Stimulated activated CD8-positive, alpha-beta memory T cell treated with anti-CD3 and anti-CD28 coated beads, Interleukin-7, amount 100 ng/mL, for 24 hours (primary cell): ENCODE data around the gene SPOCK3.
A peak's percentile ranks its signal among the peaks of the same experiment; 100 is the strongest.
"Not testable (repeated sequence)": the region's sequence is repeated elsewhere in the genome, so short reads cannot be mapped to it uniquely, and the experiment has no call there.

ENCODE experiments used
- DNase-seq: peaks from one replicate; pipeline ENCODE4 v3.0.0-alpha.2; 2020; ENCODE audit warnings: low read depth

The SPOCK3 gene

GRCh38 chr4:167035390-167035789 is 198.9 kb downstream of the SPOCK3 start:
- no peak for DNase-seq

GRCh38 chr4:167034983-167035382 is 199.3 kb downstream of the SPOCK3 start:
- no peak for DNase-seq

- no peak for DNase-seq
These were observed 201.4 kb downstream of the SPOCK3 start for GRCh38 chr4:167032871-167033270.

- no peak for DNase-seq
These were observed 202.6 kb downstream of the SPOCK3 start for GRCh38 chr4:167031534-167032156.

GRCh38 chr4:167028976-167029375 is 205.3 kb downstream of the SPOCK3 start:
- DNase-seq = no peak

GRCh38 chr4:167025670-167026069 is 208.6 kb downstream of the SPOCK3 start:
- no peak for DNase-seq

- no peak for DNase-seq
These were observed 210.8 kb downstream of the SPOCK3 start for GRCh38 chr4:167023364-167023925.

- peak; percentile 29 for DNase-seq
These were observed 212.6 kb downstream of the SPOCK3 start for GRCh38 chr4:167021545-167022155.

- DNase-seq = no peak
These were observed 213.9 kb downstream of the SPOCK3 start for GRCh38 chr4:167020410-167020809.

GRCh38 chr4:167014944-167015343 is 219.3 kb downstream of the SPOCK3 start:
- DNase-seq = no peak

GRCh38 chr4:167003326-167003725 is 231.0 kb downstream of the SPOCK3 start:
- DNase-seq = no peak

GRCh38 chr4:167000141-167000852 is 234.0 kb downstream of the SPOCK3 start:
- DNase-seq = no peak

- DNase-seq = no peak
These were observed 238.1 kb downstream of the SPOCK3 start for GRCh38 chr4:166996216-166996615.

GRCh38 chr4:166994686-166995085 is 239.6 kb downstream of the SPOCK3 start:
- no peak for DNase-seq

- DNase-seq = no peak
These were observed 243.2 kb downstream of the SPOCK3 start for GRCh38 chr4:166991006-166991561.

- no peak for DNase-seq
These were observed 244.4 kb downstream of the SPOCK3 start for GRCh38 chr4:166989886-166990285.

GRCh38 chr4:166987026-166987425 is 247.3 kb downstream of the SPOCK3 start:
- no peak for DNase-seq

GRCh38 chr4:166981847-166982246 is 252.4 kb downstream of the SPOCK3 start:
- no peak for DNase-seq

GRCh38 chr4:166980419-166980818 is 253.9 kb downstream of the SPOCK3 start:
- no peak for DNase-seq

- no peak for DNase-seq
These were observed 256.7 kb downstream of the SPOCK3 start for GRCh38 chr4:166977596-166977995.

- DNase-seq = no peak
These were observed 262.2 kb downstream of the SPOCK3 start for GRCh38 chr4:166972071-166972470.

- not testable (repeated sequence) for DNase-seq
These were observed 266.1 kb downstream of the SPOCK3 start for GRCh38 chr4:166968219-166968618.

GRCh38 chr4:166965562-166965961 is 268.7 kb downstream of the SPOCK3 start:
- DNase-seq = no peak
